RPMI7951 (cell line): Measurements from ENCODE around the gene NPC2. TPM values are rescaled to one million over a fixed set of nuclear protein-coding genes. Genes with fewer than 3 reads are reported as not detected.
A peak's percentile ranks its signal among the peaks of the same experiment; 100 is the strongest.

Source experiments
- DNase-seq: peaks from one replicate; pipeline ENCODE4 v3.0.0-alpha.2; 2012; ENCODE audit warnings: low read depth
- total RNA-seq: library from RNA; depleted of rRNA; stranded (reverse); fragments of >200 nt; shearing (Covaris generic); gene quantifications from 2 replicates; pipeline ENCODE4 v1.2.3, GENCODE V29; 2014

Gene NPC2
- total RNA-seq, 1 experiment from 2014 or later, result 402 TPM

- DNase-seq, result no peak
These were observed 26.4 kb upstream of the NPC2 start for GRCh38 chr14:74519316-74520074.

- DNase-seq, result no peak
These were observed 25.1 kb upstream of the NPC2 start for GRCh38 chr14:74518221-74518620.

- no peak for DNase-seq
These were observed 24.6 kb upstream of the NPC2 start for GRCh38 chr14:74517731-74518130.

GRCh38 chr14:74516451-74517160, 23.5 kb upstream of the NPC2 start:
- DNase-seq, result peak; percentile 62

- no peak for DNase-seq
These were observed 22.8 kb upstream of the NPC2 start for GRCh38 chr14:74515891-74516412.

- DNase-seq, result peak; percentile 91
These were observed 21.4 kb upstream of the NPC2 start for GRCh38 chr14:74514471-74514941.

GRCh38 chr14:74511966-74512830, 19.1 kb upstream of the NPC2 start:
- DNase-seq, result no peak

- peak; percentile 73 for DNase-seq
These were observed 17.9 kb upstream of the NPC2 start for GRCh38 chr14:74510959-74511409.

- DNase-seq, result peak; percentile 77
These were observed 17.3 kb upstream of the NPC2 start for GRCh38 chr14:74510223-74510931.

GRCh38 chr14:74509587-74510222, 16.6 kb upstream of the NPC2 start:
- no peak for DNase-seq

GRCh38 chr14:74508844-74509428, 15.8 kb upstream of the NPC2 start:
- DNase-seq, result no peak

- no peak for DNase-seq
These were observed 15.2 kb upstream of the NPC2 start for GRCh38 chr14:74508292-74508731.

- DNase-seq, result no peak
These were observed 14.7 kb upstream of the NPC2 start for GRCh38 chr14:74507840-74508239.

- DNase-seq, result no peak
These were observed 14.0 kb upstream of the NPC2 start for GRCh38 chr14:74507085-74507484.

GRCh38 chr14:74506411-74506851, 13.3 kb upstream of the NPC2 start:
- no peak for DNase-seq

GRCh38 chr14:74505831-74506230, 12.7 kb upstream of the NPC2 start:
- no peak for DNase-seq

- no peak for DNase-seq
These were observed 12.0 kb upstream of the NPC2 start for GRCh38 chr14:74504874-74505720.

- no peak for DNase-seq
These were observed 11.3 kb upstream of the NPC2 start for GRCh38 chr14:74504412-74504811.

- no peak for DNase-seq
These were observed 10.8 kb upstream of the NPC2 start for GRCh38 chr14:74503938-74504335.
